ENCODE data around the gene RSPH3.

- TF ChIP-seq EZH2phosphoT487 (IDR thresholded peaks at IDR 0.05; ENCODE audit: borderline replicate concordance, low read length) = no peak
- TF ChIP-seq EZH2 (IDR thresholded peaks at IDR 0.05; ENCODE audit: low read length, unreplicated experiment) = no peak
- TF ChIP-seq, protein P1, sequence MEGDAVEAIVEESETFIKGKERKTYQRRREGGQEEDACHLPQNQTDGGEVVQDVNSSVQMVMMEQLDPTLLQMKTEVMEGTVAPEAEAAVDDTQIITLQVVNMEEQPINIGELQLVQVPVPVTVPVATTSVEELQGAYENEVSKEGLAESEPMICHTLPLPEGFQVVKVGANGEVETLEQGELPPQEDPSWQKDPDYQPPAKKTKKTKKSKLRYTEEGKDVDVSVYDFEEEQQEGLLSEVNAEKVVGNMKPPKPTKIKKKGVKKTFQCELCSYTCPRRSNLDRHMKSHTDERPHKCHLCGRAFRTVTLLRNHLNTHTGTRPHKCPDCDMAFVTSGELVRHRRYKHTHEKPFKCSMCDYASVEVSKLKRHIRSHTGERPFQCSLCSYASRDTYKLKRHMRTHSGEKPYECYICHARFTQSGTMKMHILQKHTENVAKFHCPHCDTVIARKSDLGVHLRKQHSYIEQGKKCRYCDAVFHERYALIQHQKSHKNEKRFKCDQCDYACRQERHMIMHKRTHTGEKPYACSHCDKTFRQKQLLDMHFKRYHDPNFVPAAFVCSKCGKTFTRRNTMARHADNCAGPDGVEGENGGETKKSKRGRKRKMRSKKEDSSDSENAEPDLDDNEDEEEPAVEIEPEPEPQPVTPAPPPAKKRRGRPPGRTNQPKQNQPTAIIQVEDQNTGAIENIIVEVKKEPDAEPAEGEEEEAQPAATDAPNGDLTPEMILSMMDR (conservative IDR thresholded peaks at IDR 0.05; ENCODE audit: low read depth, low read length) = no peak
These were observed 40.0 kb downstream of the RSPH3 start for GRCh38 chr6:158960026-158960425.

Measured in PC-3 (cell line).